Stimulated activated CD8-positive, alpha-beta memory T cell treated with anti-CD3 and anti-CD28 coated beads, Interleukin-4, amount 100 ng/mL, for 4 hours (primary cell): ENCODE results near the gene C6orf15.
A peak's percentile ranks its signal among the peaks of the same experiment; 100 is the strongest.

Experiments used
- DNase-seq, 2 donors: peaks; one replicate each; pipeline ENCODE4 v3.0.0-alpha.2; 2020; ENCODE audit warnings: low read depth in 2 of 2, low spot score in 1 of 2

The C6orf15 gene

DNA sequence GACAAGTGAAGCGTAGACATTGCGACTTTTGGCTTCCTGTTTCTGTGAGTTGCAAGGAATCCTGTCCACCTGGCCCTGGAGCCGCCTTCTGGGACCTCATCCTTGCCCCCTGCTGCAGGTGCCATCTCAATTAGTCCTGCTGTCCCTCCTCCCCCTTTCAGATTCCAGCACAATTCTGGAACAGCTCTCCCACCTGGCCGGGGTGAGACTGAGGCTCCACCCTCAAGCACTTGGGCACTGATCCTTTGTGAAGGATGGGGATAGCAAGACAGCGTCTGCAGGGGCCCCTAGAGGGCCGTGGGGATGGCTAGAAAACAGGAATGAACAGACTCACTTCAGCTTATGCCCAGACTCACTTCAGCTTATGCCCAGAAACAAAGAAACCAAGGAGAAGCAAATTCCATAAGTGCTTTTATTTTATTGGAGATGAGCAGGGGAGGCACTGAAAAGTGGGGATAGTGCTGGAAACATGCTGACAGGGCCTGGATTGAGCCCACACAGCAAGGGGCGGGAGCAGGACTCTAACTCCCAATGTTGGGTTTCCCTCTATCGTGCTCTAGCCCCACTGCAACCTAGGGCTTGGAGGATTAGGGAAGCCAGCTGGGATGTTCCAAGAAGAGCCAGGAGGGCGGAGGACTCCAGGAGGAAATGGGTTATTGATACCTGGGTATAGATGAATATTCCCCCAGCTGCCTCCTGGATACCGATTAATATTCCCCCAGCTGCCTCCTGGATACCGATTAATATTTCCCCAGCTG, 1.4 kb downstream of the C6orf15 start:
- DNase-seq, result no peak

DNA sequence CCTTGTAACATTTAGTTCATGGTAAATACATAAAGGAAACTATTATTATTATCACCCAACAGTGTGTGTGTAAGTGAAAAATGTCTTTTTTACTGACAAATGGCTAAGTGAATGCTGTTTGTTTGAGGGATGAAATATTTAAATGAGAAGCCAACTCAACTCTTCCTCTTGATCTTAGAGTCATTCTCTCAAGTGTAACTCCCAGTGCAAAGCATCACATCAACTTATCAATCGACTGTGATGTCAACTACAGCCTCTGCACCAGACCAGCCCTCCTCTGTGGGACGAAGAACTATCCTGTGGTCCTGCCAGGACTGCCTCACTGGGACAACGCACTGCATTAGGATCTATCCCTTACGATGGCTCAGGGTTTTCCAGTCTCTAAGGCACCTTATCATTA, 5.3 kb downstream of the C6orf15 start:
- DNase-seq, result no peak

DNA sequence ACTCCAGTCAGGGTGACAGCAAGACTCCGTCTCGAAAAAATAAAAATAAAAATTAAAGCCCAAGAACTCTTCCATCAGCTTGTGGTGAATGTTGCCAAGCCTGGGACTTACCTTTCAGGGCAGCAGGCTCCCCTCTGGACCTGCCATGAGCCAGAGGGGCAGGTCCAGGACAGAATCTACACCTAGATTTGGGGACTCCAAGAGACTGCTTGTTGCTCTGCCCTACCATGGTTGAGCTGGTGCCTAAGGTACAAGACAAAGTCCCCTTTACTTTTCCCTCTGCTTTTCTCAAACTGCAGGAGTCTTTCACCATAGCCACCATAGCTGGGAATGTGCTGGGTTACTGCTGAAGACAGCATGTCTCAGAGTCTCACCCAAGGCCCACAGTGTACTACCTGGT, 9.2 kb downstream of the C6orf15 start:
- DNase-seq, result no peak

DNA sequence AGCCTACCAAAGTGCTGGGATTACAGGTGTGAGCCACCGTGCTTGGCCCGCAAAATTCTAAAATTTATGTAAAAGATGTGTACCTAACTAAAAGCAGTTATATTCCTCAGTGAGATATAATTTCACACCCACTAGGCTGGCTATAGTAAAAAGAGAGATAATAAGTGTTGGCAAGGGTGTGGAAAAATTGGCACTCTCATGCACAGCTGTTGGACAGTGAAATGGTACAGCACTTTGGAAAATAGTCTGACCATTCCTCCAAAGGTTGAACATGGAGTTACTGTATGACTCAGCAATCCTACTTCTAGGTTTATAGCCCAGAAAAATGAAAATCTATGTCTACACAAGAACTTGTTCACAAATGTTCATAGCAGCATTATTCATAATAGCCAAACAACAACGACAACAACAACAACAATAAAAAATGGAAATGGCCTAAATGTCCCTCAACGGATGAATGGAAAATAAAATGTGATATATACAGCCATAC, 13.9 kb downstream of the C6orf15 start:
- no peak for DNase-seq

DNA sequence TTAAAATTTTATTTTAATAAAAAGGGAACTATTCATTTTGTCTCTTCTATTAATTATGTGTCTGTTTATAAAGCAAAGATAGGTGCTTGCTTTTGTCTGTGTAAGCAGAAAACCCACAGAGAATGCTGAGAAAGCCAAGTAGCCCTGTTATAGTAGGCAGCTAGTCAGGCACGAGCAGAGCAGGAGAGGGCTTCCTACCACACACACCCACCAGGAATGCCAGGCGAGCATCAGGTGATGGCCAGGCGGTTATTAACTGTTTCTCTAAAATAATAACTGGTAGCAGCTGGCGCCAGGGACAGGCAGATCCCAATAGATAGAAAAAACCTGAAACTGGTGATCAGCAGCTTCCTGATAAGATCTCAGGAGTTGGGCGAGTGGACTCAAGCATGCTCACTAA, 15.7 kb downstream of the C6orf15 start:
- no peak for DNase-seq

DNA sequence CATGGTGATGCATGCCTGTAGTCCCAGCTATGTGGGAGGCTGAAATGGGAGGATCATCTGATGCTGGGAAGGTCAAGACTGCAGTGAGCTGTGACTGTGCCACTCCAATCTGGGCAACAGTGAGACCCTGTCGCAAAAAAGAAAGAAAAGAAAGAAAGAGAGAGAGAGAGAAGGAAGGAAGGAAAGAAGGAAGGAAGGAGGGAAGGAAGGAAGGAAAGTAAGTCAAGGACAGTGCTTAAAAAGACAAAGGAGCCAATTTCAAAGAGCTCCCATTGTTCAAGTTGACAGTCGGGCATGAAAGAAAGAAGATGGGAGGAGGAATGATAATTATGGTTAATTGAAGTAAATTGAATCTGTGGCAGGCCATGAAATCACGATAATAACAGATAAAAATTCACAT, 16.2 kb downstream of the C6orf15 start:
- DNase-seq, result no peak

DNA sequence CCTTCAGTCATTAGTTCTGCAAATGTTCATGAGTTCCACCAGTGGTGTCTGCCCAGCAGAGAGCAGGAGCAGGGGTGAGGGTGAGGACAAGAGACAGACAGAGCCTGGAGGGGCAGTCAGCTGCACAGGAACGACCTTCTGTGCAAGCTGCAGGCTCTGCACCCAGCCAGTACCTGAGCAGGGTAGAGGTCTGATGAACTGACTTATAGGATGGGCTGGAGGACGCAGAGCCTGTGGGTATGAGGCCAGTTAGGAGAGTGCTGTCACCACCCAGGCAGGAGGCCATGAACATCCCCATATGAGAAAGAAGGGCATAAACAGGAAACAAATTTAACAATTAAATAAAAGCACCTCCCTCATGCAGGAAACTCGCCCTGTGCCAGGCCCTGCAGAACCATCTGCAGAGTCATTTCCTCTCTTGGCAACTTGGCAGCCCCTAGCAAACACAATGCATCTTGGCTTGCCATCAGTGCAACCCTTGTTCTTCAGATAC, 17.9 kb downstream of the C6orf15 start:
- no peak for DNase-seq

DNA sequence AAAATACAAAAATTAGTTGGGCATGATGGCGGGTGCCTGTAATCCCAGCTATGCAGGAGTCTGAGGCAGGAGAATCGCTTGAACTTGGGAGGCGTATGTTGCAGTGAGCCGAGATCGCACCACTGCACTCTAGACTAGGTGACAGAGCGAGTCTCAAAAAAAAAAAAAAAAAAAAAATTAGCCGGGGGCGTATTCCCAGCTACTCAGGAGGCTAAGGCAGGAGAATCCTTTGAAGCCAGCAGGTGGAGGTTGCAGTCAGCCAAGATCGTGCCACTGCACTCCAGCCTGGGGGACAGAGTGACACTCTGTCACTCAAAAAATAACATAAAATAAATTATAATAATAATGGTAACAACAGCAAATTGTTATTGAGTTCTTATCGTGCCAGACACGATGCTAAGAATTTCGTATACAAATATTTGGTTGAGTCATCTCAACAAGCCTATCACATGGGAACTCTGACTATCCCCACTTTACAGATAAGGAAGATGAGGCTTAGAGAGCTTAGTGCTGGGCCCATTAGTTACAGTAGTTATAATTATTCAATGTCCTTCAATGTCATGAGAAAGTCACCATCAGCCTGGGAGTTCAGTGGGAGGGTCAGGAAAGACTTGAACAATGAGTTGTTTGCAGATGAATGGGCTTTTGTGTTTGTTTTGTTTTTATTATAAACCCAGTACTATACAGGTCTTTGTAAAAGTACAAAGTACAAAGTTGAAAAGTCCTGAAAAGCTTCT, 19.4 kb downstream of the C6orf15 start:
- DNase-seq, result no peak

DNA sequence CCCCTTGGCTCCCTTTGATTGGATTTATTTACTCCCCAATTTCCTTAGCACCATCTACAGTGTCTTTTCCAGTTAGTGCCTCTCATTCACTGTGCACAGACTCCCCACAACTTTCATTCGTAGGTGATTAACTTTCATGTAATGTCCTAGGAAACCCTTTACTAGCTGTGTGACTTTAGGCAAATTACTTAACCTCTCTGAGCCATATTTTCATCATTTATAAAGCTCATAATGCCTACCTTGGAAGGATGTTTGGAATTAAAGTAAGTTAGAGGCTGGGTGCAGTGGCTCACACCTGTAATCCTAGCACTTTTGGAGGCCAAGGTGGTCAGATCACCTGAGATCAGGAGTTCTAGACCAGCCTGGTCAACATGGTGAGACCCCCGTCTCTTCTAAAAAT, 20.1 kb downstream of the C6orf15 start:
- no peak for DNase-seq

DNA sequence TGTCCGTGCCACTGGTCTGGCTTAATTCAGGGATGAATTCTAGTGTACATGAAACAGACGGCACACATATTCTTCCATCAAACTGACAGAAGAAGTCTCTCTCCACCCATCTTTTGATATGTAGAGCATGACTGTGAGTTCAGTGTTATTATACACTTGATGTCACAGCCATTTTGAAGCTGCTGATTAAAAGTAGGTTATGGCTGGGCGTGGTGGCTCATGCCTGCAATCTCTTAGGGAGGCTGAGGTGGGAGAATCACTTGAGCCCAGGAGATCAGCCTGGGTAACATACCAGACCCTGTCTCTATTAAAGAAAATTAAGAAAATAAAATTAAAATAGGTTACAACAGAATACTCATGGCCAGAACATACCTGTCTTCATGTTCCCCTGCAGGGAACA, 20.7 kb downstream of the C6orf15 start:
- DNase-seq, result no peak

DNA sequence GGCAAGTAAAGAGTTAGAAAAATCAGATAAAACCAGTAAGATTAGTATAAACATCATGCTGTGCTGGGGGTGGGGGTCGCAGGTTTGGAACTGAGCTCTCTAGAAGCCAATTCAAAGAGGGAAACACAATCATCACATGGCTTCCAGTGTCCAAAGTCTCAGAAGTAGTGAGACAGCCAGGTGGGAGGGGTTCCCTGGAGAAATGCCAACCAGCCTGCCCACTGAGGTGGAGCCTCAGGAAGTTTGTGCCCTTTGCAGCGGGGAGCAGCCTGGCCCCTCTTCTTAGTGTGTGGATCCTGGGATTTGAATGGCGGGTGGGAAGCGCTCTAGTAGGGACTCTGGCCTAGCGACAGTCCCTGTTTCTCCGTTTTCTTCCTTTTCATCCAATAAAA, 21.4 kb downstream of the C6orf15 start:
- DNase-seq, result no peak

DNA sequence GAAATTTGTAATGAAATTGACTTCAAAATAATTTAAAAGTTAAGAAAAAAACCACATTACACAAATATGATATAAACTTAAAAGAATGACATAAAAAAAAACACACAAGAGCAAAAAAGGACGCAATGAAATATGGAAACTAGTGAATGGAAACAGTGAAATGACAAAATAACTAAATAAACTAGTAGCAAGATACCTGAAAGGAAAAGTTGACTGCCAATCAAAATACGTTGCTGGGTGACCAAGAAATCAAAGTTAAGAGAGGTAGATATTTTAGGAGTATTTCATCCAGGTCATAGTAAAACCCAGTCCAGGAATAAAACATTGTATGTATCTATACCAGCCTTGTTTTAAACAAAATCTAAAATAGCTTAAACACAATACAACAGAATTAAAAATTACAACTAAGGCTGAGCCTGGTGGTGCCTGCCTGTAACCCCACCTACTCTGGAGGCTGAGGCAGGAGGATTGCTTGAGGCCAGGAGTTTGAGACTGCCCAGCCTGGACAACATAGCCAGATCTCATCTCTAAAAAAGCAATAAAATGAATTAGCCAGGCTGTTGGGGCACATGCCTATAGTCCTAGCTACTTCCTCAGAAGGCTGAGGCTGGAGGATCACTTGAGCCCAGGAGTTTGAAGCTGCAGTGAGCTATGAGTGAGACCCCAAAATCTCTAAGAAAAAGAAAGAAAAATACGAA, 22.0 kb downstream of the C6orf15 start:
- DNase-seq, result no peak

DNA sequence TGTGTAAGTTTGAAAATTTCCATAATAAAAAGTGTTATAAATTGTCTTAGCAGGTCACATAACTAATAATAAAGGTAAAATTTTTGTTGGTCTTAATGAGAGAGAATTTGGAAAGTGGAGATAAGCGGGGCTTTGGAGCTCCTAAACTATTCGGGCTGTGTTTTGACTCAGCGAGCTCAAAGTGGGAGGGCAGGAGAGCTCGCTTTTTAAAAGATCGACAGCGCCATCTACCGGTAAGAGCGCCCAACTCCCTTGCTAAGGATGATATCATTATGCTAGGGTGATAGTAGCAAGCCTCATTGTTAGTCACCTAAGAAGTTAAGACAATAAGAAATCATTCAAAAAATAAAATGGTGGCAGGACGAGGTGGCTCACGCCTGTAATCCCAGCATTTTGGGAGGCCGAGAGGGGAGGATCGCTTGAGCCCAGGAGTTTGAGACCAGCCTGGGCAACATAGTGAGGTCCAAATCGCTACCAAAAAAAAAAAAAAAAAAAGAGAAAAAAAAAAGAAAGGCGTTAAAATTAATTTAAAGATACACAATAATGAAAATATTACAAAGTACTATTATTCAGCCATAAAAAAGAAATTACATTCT, 24.8 kb downstream of the C6orf15 start:
- peak; percentile 70 to 94 for DNase-seq

DNA sequence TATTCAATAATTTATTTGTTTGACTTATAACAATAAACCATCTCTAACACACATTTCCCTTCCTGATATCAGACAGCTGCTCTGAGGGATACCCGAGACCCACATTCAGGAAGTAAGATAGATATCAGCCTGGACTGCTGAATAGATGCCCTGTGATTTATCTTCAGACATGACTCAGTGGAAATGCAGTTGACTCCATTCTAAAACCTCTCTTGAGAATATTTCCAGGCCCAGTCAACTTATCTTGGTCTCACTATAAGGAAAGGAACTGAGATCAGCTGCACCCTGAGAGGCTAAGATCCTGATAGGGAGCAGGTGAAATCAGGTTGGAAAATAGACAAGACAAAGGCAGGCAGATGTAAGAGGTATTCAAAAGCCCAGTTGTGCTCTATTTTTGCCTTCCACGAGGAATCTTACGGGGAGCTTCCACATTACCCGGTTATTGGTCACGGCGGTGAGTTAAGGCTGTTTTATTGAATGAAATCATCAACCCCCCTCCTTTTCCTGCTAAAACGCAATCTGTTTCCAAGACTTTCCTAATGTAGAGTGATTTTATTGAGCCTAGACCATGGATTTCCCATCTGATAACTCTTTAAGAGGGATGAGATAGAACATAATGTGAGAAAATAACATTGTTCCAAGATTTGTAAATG, 25.5 kb downstream of the C6orf15 start:
- DNase-seq, result no peak

DNA sequence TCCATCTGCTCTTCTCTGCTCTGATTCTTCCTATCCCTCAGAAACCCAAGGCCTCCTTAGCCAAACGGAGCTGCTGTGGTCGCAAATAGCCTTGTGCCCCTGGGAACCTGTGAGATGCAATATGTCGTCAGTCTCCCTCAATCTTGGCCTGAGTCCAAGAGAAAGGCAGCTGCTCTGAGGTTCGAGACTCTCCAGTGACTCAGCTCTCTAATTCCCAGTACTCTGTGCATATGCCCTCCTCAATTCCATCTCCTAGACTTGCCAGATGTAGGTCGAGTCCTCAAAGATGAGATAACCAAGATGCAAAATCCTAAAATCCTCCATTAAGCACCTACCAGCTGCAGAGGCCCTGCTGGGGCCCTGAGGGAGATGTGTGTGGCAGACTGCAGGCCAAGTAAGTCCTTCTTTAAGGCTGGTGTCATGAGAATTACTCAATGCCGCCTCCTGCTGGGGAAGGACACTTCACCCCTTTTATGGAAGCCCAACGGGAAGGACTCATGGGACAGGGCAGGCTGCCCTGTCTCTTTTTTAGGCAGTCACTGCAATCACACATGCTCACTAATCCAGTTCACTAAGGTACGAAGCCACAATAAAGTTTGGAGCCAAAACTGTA, 28.5 kb downstream of the C6orf15 start:
- no peak for DNase-seq

DNA sequence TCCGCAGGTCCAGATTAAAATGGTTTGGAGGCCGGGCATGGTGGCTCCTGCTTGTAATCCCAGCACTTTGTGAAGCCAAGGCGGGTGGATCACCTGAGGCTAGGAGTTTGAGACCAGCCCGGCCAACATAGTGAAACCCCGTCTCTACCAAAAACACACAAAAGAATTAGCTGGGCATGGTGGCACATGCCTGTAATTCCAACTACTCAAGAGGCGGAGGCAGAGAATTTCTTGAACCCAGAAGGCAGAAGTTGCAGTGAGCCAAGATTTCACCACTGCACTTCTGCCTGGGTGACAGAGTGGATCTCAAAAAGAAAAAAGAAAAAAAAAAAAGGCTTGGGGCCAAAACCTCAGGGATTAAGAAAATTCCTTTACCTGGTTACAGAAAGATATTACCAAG, 30.5 kb downstream of the C6orf15 start:
- DNase-seq, result no peak

DNA sequence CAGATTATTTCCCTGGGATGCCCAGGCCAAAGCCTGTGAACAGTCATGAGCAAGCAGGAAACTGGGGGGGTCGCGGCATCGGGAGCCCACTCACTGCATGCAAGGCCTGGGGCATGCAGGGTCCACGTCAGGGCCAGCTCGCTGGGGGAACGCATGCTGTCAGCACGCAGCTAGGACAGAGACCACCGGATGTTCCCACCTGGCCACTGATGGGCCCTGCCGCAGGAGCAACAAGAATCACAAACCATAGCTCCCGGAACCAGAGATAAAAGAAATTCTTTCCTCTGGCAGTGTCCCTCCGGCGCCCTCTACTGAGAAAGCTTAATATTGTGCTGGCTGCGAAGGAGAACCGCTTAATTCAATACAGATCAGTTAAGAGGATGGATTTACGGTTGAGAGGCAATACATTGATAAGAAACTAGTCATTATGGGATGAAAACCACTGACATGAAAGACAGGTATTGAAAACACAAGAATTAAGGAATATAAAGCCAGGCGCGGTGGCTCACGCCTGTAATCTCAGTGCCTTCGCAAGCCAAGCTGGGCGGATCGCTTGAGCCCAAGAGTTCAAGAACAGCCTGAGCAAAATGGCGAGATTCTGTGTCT, 32.6 kb downstream of the C6orf15 start:
- peak; percentile 25 to 45 for DNase-seq

DNA sequence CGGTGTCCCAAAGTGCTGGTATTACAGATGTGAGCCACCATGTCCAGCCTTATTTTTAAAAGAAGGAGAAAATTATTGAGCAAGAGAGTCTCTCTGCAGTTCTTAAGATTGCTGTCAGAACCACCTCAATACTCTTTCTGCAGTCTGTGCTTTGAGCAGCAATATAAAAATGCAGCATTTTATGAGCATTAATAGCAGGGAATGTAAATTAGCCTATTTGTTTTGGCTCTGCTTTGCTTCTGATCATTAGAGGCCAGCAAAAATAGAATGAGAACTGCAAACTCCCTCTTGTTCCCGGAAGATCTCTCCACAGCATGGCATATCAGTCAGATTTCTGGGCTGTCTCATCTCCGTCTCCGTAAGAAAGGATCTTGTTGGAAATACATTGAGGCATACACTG, 35.8 kb downstream of the C6orf15 start:
- no peak for DNase-seq

DNA sequence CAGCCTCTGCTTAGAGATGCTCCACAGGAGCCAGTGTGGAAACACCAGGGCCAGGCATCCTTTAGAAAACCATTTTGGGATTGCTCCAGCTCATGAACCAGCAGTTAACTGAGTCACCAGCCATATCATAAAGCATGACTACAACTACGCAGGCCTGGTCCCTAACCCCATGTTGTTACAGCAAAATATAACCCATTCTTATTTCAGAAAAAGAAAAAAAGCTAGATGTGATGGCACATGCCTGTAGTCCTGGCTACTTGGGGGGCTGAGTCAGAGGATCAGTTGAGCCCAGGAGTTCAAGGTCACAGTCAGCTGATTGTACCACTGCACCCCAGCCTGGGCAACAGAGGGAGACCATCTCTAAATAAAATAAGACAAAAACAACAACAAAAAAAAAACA, 36.8 kb downstream of the C6orf15 start:
- DNase-seq, result no peak

DNA sequence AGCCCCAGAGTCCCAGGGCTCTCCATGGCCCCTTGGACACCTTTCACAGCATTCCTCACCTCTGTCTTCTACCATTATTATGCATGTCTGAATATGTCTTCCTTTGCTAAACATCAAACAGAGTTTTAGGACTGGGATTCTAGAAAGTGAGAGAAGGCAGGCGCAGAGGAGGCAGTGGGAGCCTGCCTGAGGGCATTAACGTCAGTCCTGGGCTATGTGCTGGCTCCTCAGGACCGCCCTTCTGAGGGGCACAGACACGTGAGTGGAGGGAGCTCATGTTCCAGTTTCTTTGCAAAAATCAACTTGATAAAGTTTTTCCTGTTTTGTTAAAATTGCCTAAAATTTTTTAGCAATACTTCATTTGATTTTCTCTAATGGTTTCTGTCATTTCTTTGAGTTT, 38.0 kb downstream of the C6orf15 start:
- no peak for DNase-seq
